ENCODE results near the gene PCLO.
A peak's percentile ranks its signal among the peaks of the same experiment; 100 is the strongest.

PCLO gene

GRCh38 chr7:82803411-82803810 is 359.3 kb downstream of the PCLO start:
- TF ChIP-seq, protein P1, sequence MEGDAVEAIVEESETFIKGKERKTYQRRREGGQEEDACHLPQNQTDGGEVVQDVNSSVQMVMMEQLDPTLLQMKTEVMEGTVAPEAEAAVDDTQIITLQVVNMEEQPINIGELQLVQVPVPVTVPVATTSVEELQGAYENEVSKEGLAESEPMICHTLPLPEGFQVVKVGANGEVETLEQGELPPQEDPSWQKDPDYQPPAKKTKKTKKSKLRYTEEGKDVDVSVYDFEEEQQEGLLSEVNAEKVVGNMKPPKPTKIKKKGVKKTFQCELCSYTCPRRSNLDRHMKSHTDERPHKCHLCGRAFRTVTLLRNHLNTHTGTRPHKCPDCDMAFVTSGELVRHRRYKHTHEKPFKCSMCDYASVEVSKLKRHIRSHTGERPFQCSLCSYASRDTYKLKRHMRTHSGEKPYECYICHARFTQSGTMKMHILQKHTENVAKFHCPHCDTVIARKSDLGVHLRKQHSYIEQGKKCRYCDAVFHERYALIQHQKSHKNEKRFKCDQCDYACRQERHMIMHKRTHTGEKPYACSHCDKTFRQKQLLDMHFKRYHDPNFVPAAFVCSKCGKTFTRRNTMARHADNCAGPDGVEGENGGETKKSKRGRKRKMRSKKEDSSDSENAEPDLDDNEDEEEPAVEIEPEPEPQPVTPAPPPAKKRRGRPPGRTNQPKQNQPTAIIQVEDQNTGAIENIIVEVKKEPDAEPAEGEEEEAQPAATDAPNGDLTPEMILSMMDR (conservative IDR thresholded peaks at IDR 0.05; ENCODE audit: low read depth, low read length), result no peak
- H3K4me3 ChIP-seq (ENCODE audit: low read depth, low read length), result no peak overlapping the region
- DNase-seq (ENCODE audit: low read depth), result no peak

DNA sequence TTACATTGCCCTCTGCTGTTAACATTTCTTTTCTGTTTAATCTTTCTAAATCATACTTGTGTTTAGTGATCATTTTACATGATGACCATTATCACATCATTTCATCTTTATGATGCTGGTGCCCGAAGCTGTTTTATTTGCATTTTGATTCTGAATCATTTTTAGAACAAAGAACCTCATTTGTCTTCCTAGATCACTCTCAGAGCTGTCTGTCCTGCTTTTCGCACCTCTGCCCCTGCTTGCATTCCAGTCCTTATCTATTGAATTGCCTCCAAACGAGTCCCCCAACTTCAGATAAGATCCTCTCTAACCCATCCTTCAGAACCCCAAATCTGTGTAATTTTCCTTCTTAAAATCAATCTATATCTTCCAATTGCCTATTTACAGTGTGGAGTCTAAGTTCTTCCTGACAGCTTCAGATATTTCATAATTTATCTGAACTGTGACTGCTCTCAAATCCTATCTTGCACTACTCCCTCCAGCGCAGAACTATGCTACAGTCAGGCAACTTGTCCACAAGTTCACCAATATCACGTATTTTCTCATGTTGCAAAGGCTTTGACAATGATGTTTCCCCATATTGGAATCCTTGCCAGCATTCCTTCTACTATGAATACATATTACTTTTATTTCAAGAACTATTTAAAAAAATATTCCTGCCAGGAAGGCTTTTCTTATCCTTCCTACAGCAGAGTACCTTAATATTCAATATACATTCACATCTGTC is 372.6 kb downstream of the PCLO start:
- no peak overlapping the region for H3K4me3 ChIP-seq (ENCODE audit: low read depth, low read length)
- DNase-seq (ENCODE audit: low read depth), result peak; percentile 61
- TF ChIP-seq, protein P1 (conservative IDR thresholded peaks at IDR 0.05; ENCODE audit: low read depth, low read length), result no peak

- no peak overlapping the region for H3K4me3 ChIP-seq (ENCODE audit: low read depth, low read length)
- DNase-seq (ENCODE audit: low read depth), result peak; percentile 46
- TF ChIP-seq, protein P1 (conservative IDR thresholded peaks at IDR 0.05; ENCODE audit: low read depth, low read length), result no peak
Measured at GRCh38 chr7:82778021-82778420, 384.7 kb downstream of the PCLO start.

- DNase-seq (ENCODE audit: low read depth), result no peak
- no peak overlapping the region for H3K4me3 ChIP-seq (ENCODE audit: low read depth, low read length)
- TF ChIP-seq, protein P1 (conservative IDR thresholded peaks at IDR 0.05; ENCODE audit: low read depth, low read length), result no peak
Measured at GRCh38 chr7:82762880-82763279, 399.8 kb downstream of the PCLO start.

- H3K4me3 ChIP-seq (ENCODE audit: low read depth, low read length), result no peak overlapping the region
- DNase-seq (ENCODE audit: low read depth), result no peak
- TF ChIP-seq, protein P1 (conservative IDR thresholded peaks at IDR 0.05; ENCODE audit: low read depth, low read length), result no peak
Measured at GRCh38 chr7:82760831-82761230, 401.9 kb downstream of the PCLO start.

GRCh38 chr7:82760074-82760473 is 402.6 kb downstream of the PCLO start:
- DNase-seq (ENCODE audit: low read depth), result no peak
- H3K4me3 ChIP-seq (ENCODE audit: low read depth, low read length), result no peak overlapping the region
- TF ChIP-seq, protein P1 (conservative IDR thresholded peaks at IDR 0.05; ENCODE audit: low read depth, low read length), result no peak
